Erythroblast (primary cell): ENCODE results near the gene NFIB.

Experiments
- GATA1 ChIP-seq: IDR thresholded peaks from 2 replicates; pipeline ENCODE4 v1.6.1; 2011; ENCODE audit warnings: low read depth, mild to moderate bottlenecking, control low read depth, low read length, moderate library complexity
- POLR2A ChIP-seq: IDR thresholded peaks from 2 replicates; pipeline ENCODE4 v1.6.1; 2011; ENCODE audit warnings: mild to moderate bottlenecking, low read length

- TF ChIP-seq POLR2A (no peak), GATA1 (no peak)
Observed at GRCh38 chr9:14337615-14338014, 23.7 kb upstream of the NFIB start.
